Lower leg skin (tissue), 4 donors: ENCODE data around the gene FXYD5. TPM values are rescaled to one million over a fixed set of nuclear protein-coding genes. Genes with fewer than 3 reads are reported as not detected.
A peak's percentile ranks its signal among the peaks of the same experiment; 100 is the strongest.

Experiments
- DNase-seq, 2 donors: peaks; one replicate each; pipeline ENCODE4 v3.0.0-alpha.2; 2019; ENCODE audit warnings: low spot score in 2 of 2
- H3K4me3 ChIP-seq: fragments of 200-600 bp; sonication (generic); 2 replicates; pipeline ENCODE4 v1.5.1; 2017; ENCODE audit warnings: mild to moderate bottlenecking, low read depth; ENCODE audit not compliant: poor library complexity, severe bottlenecking
- POLR2A ChIP-seq, 2 donors: fragments of 450-650 bp; IDR thresholded peaks; one replicate each; pipeline ENCODE4 v1.6.1; 2016 to 2017; ENCODE audit warnings: antibody characterized with exemption in 2 of 2, mild to moderate bottlenecking in 1 of 2, moderate library complexity in 1 of 2
- WGBS, 2 donors: methylation state at CpG; one replicate each; pipeline ENCODE4 v1.1.5; 2018; 5-methylcytosine and 5-hydroxymethylcytosine counted together
- intact Hi-C: fragments of 100-400 bp; cut with DNase I; formaldehyde crosslinking; loops from one replicate; pipeline ENCODE4 v1.15.0; 2023; ENCODE audit warnings: low total_unique reads
- total RNA-seq, 4 donors: library from RNA; depleted of rRNA; stranded (reverse); fragments of >200 nt; gene quantifications; one replicate each; pipeline ENCODE4 v1.1.0, GENCODE V29; 2016
- TF ChIP-seq, protein P1 (sequence below), 3 donors: fragments of 450-650 bp; IDR thresholded peaks; one replicate each; pipeline ENCODE4 v1.5.1; 2016; ENCODE audit warnings: antibody characterized with exemption in 3 of 3, mild to moderate bottlenecking in 3 of 3, moderate library complexity in 2 of 3

The FXYD5 gene
- total RNA-seq, 4 donors from 2014 or later: 41.4 to 59.8 (median 57.7) TPM

DNA sequence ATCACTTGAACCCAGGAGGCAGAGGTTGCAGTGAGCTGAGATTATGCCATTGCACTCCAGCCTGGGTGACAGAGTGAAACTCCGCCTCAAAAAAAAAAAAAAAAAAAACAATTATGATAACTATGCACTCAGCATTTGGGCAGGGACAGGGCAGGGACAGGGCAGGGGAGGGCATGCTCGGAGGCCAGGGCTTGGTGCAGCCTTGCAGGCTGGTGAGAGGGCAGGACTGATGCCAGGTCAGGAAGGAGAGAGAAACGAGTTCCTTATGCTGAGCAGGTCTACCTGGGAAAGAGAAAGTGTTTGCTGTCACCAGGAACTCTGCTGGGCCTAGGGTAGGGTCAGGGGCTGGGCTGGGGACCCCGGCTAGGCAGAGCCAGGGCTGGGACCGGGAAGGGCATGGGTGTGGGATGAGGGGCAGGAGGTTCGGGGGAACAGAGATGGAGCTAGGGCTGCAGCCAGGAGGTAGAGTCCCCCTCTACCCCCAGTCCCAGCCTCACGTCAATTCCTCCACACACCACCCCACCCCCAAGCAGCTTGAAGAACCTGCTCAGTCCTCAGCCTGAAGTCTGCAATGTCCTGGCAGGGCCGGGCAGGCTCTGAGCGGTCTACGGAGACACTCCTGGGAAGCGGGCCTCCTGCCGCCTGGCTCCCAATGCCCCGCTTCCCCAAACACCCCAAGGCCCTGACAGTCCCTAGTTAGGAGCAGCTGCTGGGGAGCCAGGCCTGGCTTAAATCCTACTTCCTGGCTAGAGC is 36.1 kb upstream of the FXYD5 start:
- intact Hi-C loops: no loop called here
- WGBS, 2 donors: 41 to 48% methylated on average over 12 to 13 of the region's 13 CpGs
- peak overlapping the region; percentile 10 for H3K4me3 ChIP-seq
- no peak for DNase-seq
- TF ChIP-seq, protein P1, sequence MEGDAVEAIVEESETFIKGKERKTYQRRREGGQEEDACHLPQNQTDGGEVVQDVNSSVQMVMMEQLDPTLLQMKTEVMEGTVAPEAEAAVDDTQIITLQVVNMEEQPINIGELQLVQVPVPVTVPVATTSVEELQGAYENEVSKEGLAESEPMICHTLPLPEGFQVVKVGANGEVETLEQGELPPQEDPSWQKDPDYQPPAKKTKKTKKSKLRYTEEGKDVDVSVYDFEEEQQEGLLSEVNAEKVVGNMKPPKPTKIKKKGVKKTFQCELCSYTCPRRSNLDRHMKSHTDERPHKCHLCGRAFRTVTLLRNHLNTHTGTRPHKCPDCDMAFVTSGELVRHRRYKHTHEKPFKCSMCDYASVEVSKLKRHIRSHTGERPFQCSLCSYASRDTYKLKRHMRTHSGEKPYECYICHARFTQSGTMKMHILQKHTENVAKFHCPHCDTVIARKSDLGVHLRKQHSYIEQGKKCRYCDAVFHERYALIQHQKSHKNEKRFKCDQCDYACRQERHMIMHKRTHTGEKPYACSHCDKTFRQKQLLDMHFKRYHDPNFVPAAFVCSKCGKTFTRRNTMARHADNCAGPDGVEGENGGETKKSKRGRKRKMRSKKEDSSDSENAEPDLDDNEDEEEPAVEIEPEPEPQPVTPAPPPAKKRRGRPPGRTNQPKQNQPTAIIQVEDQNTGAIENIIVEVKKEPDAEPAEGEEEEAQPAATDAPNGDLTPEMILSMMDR (IDR thresholded peaks at IDR 0.05): no peak
- TF ChIP-seq POLR2A (IDR thresholded peaks at IDR 0.05): no peak

GRCh38 chr19:35119091-35119490 is 35.4 kb upstream of the FXYD5 start:
- TF ChIP-seq POLR2A (IDR thresholded peaks at IDR 0.05): no peak
- TF ChIP-seq, protein P1 (IDR thresholded peaks at IDR 0.05): no peak
- DNase-seq: no peak
- WGBS, 2 donors: 41 to 48% methylated on average over 12 to 14 of the region's 14 CpGs
- intact Hi-C loops: no loop called here
- H3K4me3 ChIP-seq: peak overlapping the region; percentile 10

DNA sequence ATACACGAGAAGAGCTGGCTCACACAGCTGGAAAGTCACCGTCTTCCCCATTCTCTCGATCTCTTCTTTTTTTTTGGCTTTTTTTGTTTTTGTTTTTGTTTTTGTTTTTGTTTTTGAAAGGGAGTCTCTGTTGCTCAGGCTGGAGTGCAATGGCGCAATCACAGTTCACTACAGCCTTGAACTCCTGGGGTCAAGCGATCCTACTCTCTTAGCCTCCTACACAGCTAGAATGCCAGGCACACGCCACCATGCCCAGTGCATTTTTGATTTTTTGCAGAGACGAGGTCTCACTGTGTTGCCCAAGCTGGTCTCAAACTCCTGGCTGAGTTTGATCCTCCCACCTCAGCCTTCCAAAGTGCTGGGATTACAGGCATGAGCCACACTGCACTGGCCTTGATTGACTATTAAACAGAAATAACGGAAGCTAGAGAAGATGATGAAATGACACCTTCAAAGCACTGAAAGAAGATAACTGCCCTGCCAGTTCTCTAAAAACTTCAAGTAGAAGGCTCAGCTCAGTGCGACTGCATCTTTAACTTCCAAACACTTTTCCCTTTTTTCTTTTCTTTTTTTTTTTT is 34.9 kb upstream of the FXYD5 start:
- intact Hi-C loops: no loop called here
- no peak overlapping the region for H3K4me3 ChIP-seq
- 43 to 55% methylated on average over 9 of the region's 9 CpGs for WGBS, 2 donors
- no peak for DNase-seq
- TF ChIP-seq, protein P1 (IDR thresholded peaks at IDR 0.05): no peak
- TF ChIP-seq POLR2A (IDR thresholded peaks at IDR 0.05): no peak

DNA sequence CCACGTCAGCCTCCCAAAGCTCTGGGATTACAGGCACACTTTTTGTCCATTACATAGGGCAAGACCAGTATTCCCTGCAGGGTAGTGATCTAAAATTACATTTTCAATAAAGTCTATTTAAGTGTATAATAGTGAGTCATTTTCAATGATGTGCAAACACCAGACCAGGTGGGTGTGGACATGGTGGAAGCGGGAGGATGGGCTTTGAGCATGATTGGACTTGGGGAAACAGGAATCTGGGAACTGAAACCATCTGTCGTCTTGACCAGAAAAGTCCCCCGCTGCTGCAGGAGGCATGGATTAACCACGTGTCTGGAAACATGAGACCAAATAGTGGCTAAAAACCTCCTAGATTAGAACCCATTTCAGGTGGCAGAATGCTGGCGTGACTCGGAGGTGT is 34.0 kb upstream of the FXYD5 start:
- 22 to 33% methylated on average over 7 of the region's 7 CpGs for WGBS, 2 donors
- DNase-seq: no peak
- no peak for TF ChIP-seq POLR2A (IDR thresholded peaks at IDR 0.05)
- TF ChIP-seq, protein P1 (IDR thresholded peaks at IDR 0.05): no peak
- intact Hi-C loops: no loop called here
- no peak overlapping the region for H3K4me3 ChIP-seq

- no peak overlapping the region for H3K4me3 ChIP-seq
- DNase-seq: no peak
- intact Hi-C loops: no loop called here
- 32 to 52% methylated on average over 7 of the region's 7 CpGs for WGBS, 2 donors
- TF ChIP-seq POLR2A (IDR thresholded peaks at IDR 0.05): no peak
- TF ChIP-seq, protein P1 (IDR thresholded peaks at IDR 0.05): no peak
These were observed 33.6 kb upstream of the FXYD5 start for GRCh38 chr19:35120898-35121297.
